ENCODE measurements around the gene DBT. TPM values are rescaled to one million over a fixed set of nuclear protein-coding genes. Genes with fewer than 3 reads are reported as not detected.
"Not testable (repeated sequence)": the region's sequence is repeated elsewhere in the genome, so short reads cannot be mapped to it uniquely, and the experiment has no call there.

Gene DBT
- total RNA-seq, 1 experiment from 2014 or later, result 8.2 TPM

DNA sequence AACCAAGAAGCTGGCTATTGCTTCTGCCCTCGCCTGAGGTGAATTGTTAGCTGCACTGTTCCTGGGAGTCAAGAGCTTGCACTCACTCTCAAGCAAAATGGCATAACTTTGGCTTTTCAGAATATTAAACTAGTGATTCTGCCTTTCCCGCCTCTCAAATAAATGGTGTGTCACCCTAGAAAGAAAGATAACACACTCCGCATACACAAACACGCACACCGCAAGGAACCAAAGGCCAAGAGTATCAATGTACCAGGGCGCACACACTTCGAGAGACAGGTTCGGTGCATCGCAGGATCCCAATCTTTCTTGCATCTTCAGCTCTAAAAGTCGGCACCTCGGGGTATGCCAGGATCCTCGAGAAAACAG is 15.9 kb upstream of the DBT start:
- no peak for DNase-seq
- no peaks in the 10 kb centered on the region for H3K4me1 ChIP-seq
- H3K27ac ChIP-seq, result peak overlapping the region; percentile 70; the same call in 1 of the 2 replicates
- H3K9me3 ChIP-seq (replicated peaks), result no peaks in the 10 kb centered on the region
- H3K36me3 ChIP-seq, result peaks cover 25% of the 10 kb centered on the region
- H3K27me3 ChIP-seq, result no peaks in the 10 kb centered on the region
- peak overlapping the region; percentile 98 for H3K4me3 ChIP-seq

DNA sequence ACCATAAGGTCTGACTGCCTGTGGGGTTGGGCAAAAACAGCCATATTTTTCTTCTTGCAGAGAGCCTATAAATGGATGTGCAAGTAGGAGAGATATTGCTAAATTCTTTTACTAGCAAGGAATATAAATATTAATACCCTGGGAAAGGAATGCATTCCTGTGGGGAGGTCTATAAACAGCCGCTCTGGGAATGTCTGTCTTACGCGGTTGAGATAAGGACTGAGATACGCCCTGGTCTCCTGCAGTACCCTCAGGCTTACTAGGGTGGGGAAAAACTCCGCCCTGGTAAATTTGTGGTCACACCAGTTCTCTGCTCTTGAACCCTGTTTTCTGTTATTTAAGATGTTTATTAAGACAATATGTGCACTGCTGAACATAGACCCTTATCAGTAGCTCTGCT is 14.4 kb upstream of the DBT start:
- H3K4me3 ChIP-seq; H3K9me3 ChIP-seq (replicated peaks); DNase-seq; H3K27me3 ChIP-seq; H3K27ac ChIP-seq; H3K4me1 ChIP-seq: not testable (repeated sequence)
- H3K36me3 ChIP-seq, result peaks cover 13% of the 10 kb centered on the region; the same call in 1 of the 2 replicates

DNA sequence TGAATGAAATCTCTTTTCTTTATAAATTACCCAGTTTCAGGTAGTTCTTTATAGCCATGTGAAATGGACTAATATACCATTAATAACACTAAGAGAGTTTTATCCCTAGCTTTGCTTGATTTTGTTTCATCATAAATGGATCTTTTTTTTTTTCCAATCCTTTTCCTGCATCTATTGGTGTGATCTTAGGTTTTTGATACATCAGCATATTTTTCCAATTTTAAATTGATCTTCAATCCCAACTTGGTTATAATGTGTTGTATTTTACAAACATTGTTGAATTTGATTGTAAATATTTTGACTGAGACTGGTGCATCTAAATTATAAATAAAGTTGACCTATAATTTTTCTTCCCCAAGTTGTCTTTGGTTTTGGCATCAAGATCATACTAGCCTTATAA is 12.1 kb upstream of the DBT start:
- H3K4me3 ChIP-seq, result no peak overlapping the region
- H3K27me3 ChIP-seq, result no peaks in the 10 kb centered on the region
- H3K36me3 ChIP-seq, result 0 out of 2 replicates have a peak, but pooled peaks cover 2% of the 10 kb centered on the region

DNA sequence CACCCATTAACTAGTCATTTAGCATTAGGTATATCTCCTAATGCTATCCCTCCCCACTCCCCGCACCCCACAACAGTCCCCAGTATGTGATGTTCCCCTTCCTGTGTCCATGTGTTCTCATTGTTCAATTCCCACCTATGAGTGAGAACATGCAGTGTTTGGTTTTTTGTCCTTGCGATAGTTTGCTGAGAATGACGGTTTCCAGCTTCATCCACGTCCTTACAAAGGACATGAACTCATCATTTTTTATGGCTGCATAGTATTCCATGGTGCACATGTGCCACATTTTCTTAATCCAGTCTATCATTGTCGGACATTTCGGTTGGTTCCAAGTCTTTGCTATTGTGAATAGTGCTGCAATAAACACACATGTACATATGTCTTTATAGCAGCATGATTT is 8.8 kb upstream of the DBT start:
- H3K4me1 ChIP-seq; H3K4me3 ChIP-seq; H3K27ac ChIP-seq; H3K27me3 ChIP-seq; H3K36me3 ChIP-seq; H3K9me3 ChIP-seq (replicated peaks); DNase-seq: not testable (repeated sequence)

More for the DNA sequence above, 12.1 kb upstream of the DBT start:
- no peaks in the 10 kb centered on the region for H3K9me3 ChIP-seq (replicated peaks)
- no peak for DNase-seq
- H3K27ac ChIP-seq, result no peak overlapping the region
- no peaks in the 10 kb centered on the region for H3K4me1 ChIP-seq

DNA sequence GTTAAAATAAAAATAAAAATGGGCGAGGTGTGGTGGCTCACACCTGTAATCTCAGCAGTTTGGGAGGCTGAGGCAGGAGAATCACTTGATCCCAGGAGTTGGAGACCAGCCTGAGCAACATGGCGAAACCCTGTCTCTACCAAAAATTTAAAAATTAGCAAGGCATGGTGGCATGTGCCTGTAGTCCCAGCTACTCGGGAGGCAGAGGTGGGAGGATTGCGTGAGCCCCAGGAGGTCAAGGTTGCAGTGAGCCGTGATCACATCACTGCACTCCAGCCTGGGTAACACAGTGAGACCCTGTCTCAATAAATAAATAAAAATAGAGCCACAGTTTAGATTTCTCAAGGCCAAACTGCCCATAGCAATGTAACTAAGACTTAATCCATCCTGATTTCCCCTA is 6.6 kb upstream of the DBT start:
- not testable (repeated sequence) for H3K27me3 ChIP-seq; H3K4me1 ChIP-seq; DNase-seq; H3K27ac ChIP-seq; H3K9me3 ChIP-seq (replicated peaks); H3K4me3 ChIP-seq; H3K36me3 ChIP-seq

DNA sequence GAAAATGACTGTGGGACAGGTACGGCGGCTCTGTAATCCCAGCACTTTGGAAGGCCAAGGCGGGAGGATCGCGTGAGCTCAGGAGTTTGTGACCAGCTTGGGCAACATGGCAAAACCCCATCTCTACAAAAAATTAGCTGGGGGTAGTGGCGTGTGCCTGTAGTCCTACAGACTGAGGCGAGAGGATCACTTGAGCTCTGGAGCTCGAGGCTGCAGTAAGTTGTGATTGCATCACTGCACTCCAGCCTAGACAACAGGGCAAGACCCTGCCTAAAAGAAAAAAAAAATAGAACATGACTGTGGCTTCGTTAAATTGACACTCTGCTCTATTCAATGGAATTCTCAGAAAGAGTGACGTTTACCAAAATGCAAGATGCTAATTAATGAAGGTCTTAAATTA is 3.9 kb upstream of the DBT start:
- Histone ChIP-seq H3K27ac (no peak overlapping the region), H3K36me3 (no peaks in the 10 kb centered on the region; the same call in 1 of the 2 replicates), H3K4me3 (no peak overlapping the region), H3K9me3 (replicated peaks) (no peaks in the 10 kb centered on the region), H3K27me3 (no peaks in the 10 kb centered on the region), H3K4me1 (0 out of 2 replicates have a peak, but pooled peaks cover 6% of the 10 kb centered on the region)
- no peak for DNase-seq

DNA sequence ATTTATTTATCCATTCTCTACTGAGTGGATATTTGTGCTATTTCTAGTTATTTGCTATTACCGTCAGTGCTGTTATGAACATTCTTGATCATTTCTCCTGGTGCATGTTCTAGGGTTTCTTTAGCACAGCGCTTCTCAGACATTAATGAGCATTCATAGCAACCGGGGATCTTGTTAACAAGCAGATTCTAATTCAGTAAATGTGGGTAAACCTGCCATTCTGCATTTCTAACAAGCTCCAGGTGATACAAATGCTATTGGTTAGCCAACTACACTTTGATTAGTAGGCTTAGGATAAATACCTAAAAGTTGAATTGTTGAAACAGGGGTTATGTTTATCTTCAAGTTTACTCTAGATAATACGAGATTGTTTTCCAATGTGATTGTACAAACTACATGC is 3.3 kb upstream of the DBT start:
- DNase-seq, result no peak
- Histone ChIP-seq H3K4me3 (no peak overlapping the region), H3K9me3 (replicated peaks) (no peaks in the 10 kb centered on the region), H3K4me1 (0 out of 2 replicates have a peak, but pooled peaks cover 6% of the 10 kb centered on the region), H3K27ac (no peak overlapping the region), H3K36me3 (no peaks in the 10 kb centered on the region; the same call in 1 of the 2 replicates), H3K27me3 (no peaks in the 10 kb centered on the region)

DNA sequence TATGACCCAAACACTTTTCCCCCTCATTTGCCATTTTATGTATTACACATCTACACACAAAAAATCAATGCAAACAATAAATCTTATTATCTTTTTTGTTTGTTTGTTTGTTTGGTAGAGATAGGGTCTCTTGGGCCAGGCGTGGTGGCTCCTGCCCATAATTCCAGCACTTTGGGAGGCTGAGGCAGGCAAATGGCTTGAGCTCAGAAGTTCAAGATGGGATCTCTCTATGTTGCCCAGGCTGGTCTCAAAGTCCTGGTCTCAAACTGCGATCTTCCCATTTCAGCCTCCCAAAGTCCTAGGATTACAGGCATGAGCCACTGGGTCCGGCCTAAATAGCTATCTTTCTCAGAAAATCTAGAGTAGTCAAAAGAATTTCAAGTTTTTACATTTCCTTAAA is 1.2 kb upstream of the DBT start:
- no peaks in the 10 kb centered on the region for H3K27me3 ChIP-seq
- no peaks in the 10 kb centered on the region for H3K9me3 ChIP-seq (replicated peaks)
- H3K36me3 ChIP-seq, result no peaks in the 10 kb centered on the region; the same call in 1 of the 2 replicates
- no peak overlapping the region for H3K27ac ChIP-seq
- 0 out of 2 replicates have a peak, but pooled peaks cover 6% of the 10 kb centered on the region for H3K4me1 ChIP-seq
- no peak for DNase-seq
- no peak overlapping the region for H3K4me3 ChIP-seq

DNA sequence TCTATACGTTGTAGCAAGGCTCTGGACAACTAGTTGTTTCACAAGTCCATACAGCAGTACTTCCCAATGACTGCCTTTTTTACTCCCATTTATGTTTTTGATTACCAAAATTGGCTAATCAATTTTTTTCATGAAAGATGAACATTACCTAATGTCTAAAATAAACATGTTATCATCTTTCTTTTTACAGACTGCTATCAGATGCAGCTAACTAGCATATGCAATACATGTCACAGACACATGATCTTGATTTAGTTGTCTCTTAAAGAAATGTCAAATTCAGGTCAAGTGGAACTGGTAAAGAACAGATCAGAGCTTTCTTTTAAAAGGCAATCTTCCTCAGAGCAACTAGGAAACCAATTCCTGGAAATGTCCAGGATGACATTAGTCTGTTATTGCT is 630 bp upstream of the DBT start:
- Histone ChIP-seq H3K4me1 (0 out of 2 replicates have a peak, but pooled peaks cover 6% of the 10 kb centered on the region), H3K27ac (no peak overlapping the region), H3K4me3 (peak overlapping the region; percentile 71), H3K9me3 (replicated peaks) (no peaks in the 10 kb centered on the region), H3K36me3 (no peaks in the 10 kb centered on the region; the same call in 1 of the 2 replicates), H3K27me3 (no peaks in the 10 kb centered on the region)
- peak in 1 of 2 experiments; percentile 5 for DNase-seq

DNA sequence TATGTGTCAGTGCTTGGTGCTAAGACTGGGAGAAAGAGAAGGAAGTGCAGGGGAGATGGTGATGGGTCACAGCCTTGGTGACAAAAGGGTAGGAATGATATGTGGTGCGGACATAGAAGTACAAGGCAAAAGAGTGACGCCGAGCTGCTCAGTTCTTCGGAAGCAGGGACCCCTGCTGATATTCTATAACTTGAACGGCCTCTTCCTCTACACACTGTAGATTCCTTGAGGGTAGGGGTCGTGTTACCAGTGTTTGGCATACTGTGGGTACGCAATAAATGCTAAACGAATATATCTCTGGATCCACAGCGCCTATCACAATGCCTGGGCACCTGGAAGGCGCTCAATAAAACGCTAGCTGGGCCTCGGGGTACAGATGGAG is 488 bp downstream of the DBT start:
- H3K36me3 ChIP-seq, result no peaks in the 10 kb centered on the region; the same call in 1 of the 2 replicates

DNA sequence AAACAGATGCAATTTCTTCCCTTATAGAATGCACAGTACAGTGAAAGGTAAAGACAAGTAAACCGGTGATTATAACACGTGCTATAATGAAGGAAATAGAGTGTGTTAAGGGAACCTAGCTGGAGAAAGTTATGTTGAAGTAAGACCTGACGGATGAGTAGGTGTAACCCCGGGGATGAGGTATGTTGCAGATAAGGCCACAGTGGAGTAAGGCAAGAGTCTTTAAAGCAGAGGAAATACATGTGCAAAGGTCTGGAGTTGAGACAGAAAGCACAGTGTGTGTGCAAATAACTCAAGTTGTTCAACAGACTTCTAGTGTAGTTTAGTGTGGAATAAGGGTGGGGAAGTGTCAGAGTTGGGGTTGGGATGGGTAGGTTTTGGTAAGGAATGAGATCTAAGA is 2.9 kb downstream of the DBT start:
- Histone ChIP-seq H3K27ac (no peak overlapping the region), H3K27me3 (no peaks in the 10 kb centered on the region), H3K36me3 (peaks cover 3% of the 10 kb centered on the region), H3K4me1 (0 out of 2 replicates have a peak, but pooled peaks cover 6% of the 10 kb centered on the region), H3K9me3 (replicated peaks) (no peaks in the 10 kb centered on the region), H3K4me3 (no peak overlapping the region)
- DNase-seq, result no peak

More for the DNA sequence above, 488 bp downstream of the DBT start:
- H3K27ac ChIP-seq, result peak overlapping the region; percentile 40
- DNase-seq, result no peak
- no peaks in the 10 kb centered on the region for H3K27me3 ChIP-seq
- no peaks in the 10 kb centered on the region for H3K9me3 ChIP-seq (replicated peaks)
- H3K4me3 ChIP-seq, result peak overlapping the region; percentile 71
- 0 out of 2 replicates have a peak, but pooled peaks cover 6% of the 10 kb centered on the region for H3K4me1 ChIP-seq

DNA sequence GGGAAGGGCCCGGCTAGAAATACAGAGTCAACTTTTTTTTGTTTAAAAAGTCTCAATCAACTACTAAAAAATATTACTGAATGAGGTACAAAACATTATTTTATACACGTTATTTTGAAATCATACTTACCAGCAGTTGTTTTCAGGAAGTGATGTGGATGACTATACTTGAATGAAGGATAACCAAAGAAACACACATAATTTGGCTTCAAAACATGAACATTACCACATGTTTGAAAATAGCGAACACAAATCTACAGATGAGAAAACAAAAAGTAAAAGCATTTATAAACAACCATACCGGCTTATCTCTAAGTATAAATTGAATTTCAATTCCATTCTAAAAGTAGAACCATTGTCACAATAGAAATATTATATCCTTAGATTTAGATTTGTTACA is 9.0 kb downstream of the DBT start:
- Histone ChIP-seq H3K4me3 (no peak overlapping the region), H3K9me3 (replicated peaks) (no peaks in the 10 kb centered on the region), H3K36me3 (peaks cover 15% of the 10 kb centered on the region), H3K27me3 (no peaks in the 10 kb centered on the region), H3K27ac (no peak overlapping the region), H3K4me1 (no peaks in the 10 kb centered on the region)
- DNase-seq, result no peak

DNA sequence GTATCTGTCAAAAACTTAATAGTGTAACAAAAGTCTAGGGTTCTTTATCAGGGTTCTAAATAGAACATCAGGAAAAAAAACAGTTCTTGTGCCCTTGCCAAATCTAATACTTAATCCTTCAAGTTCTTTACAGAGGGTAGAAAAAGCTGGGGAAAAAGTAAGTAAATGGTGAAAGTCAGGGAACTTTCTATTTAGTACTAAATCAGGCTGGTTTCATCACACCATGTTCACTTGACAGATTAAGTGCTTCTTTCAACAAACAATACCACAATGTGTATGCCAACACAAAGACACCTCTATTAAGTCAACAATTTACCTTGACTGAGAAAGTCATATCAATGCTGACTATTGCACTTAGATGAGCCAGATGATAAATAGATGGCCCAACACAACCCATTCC is 9.7 kb downstream of the DBT start:
- no peak overlapping the region for H3K27ac ChIP-seq
- DNase-seq, result no peak
- no peaks in the 10 kb centered on the region for H3K27me3 ChIP-seq
- no peaks in the 10 kb centered on the region for H3K9me3 ChIP-seq (replicated peaks)
- no peak overlapping the region for H3K4me3 ChIP-seq
- H3K4me1 ChIP-seq, result no peaks in the 10 kb centered on the region
- H3K36me3 ChIP-seq, result peaks cover 20% of the 10 kb centered on the region

DNA sequence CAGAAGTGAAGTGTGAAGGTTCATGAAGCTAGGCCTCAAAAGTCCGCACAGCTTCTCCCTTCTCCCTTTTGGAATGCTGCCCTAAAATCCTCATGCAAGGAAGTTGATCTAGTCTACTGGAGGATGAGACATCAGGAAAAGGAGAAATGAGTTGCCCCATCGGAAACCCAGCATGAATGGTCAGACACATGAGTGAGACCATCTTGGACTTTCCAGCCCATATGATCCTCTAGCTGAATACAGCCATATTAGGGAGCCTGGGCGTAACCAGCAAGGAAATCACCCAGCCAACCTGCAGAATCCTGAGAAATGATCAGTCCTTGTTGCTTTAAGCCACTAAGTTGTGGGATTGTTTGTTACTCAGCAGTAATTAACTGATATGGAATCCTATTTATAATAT is 12.5 kb downstream of the DBT start:
- no peak for DNase-seq
- H3K9me3 ChIP-seq (replicated peaks), result no peaks in the 10 kb centered on the region
- no peak overlapping the region for H3K27ac ChIP-seq
- no peak overlapping the region for H3K4me3 ChIP-seq
- peaks cover 24% of the 10 kb centered on the region for H3K36me3 ChIP-seq
- no peaks in the 10 kb centered on the region for H3K4me1 ChIP-seq
- H3K27me3 ChIP-seq, result no peaks in the 10 kb centered on the region

DNA sequence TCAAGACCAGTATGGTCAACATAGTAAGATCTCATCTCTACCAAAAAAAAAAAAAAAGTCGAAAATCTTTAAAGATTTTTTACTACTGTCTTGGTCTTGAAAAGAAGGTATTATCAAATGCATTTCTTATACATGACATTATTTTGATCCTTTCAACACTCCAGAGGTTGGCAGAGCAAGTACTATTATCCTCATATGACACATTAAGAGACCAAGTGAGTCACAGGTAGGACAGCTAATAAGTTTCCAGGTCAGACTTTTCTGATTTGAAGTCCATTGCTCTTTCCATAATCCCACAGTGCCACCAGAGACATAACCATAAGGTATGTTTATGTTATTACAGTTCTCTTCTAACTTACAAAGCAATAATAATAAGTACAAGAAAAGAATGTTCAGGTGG is 15.2 kb downstream of the DBT start:
- H3K4me3 ChIP-seq, result no peak overlapping the region
- H3K27ac ChIP-seq, result no peak overlapping the region
- DNase-seq, result no peak
- H3K4me1 ChIP-seq, result no peaks in the 10 kb centered on the region
- peaks cover 35% of the 10 kb centered on the region for H3K36me3 ChIP-seq
- H3K27me3 ChIP-seq, result no peaks in the 10 kb centered on the region
- H3K9me3 ChIP-seq (replicated peaks), result no peaks in the 10 kb centered on the region

DNA sequence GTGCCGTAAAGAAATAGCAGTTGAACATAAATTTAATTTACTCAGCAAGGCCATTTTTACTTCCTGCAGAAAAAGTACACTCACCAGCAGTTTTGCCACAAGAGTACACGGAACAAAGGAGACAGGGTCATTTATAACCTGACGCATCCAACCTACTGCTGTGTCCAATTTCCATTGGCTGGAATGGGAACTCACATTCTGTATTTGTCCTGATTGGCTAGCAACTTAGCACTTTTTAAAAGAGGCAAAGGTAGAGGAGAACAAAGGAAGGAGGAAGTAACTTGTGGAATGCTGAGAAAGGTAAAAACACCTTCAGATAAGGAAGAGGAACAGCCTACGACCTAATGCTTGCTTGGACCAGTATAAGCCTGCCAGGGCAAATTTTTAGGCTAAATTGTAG is 16.1 kb downstream of the DBT start:
- not testable (repeated sequence) for H3K27me3 ChIP-seq; H3K9me3 ChIP-seq (replicated peaks); H3K4me1 ChIP-seq; DNase-seq; H3K4me3 ChIP-seq; H3K27ac ChIP-seq
- H3K36me3 ChIP-seq, result peaks cover 31% of the 10 kb centered on the region
